NOMO-1 treated with DMSO at 0.1 percent for 48 hours (cell line): ENCODE data around the gene MLC1.

Source experiments
- DNase-seq: peaks from one replicate; lab custom pipeline; 2025; ENCODE audit not compliant: unreplicated experiment; lab: John Stamatoyannopoulos, UW

Gene MLC1

GRCh38 chr22:50085211-50085972 lies at the start of gene MLC1:
Gene MLC1, minus strand, starts transcription at chr22:50085426. Its CDS starts 524 bp downstream, at chr22:50084902.
- DNase-seq, result peak; percentile 73

DNA sequence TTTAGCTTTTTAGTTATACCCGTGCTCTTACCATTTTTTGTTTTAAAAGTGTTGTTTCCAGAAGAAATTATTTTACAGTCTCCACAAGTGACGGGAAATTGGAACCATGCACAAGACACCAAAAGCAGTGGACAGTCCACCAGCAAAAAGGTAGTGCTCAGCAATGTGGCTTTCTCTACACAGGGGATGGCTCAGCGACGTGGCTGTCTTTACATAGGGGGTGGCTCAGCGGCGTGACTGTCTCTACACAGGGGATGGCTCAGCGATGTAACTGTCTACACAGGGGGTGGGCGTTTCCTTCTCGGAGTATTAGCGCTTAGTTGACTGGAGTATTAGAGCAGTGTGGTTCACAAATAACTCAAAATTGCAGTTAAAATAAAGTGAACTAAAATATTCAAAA lies 49.3 kb upstream of the MLC1 start:
- DNase-seq, result no peak

GRCh38 chr22:50131894-50132293 lies 46.7 kb upstream of the MLC1 start:
- DNase-seq, result no peak

GRCh38 chr22:50129121-50129736 lies 44.0 kb upstream of the MLC1 start:
- no peak for DNase-seq

DNA sequence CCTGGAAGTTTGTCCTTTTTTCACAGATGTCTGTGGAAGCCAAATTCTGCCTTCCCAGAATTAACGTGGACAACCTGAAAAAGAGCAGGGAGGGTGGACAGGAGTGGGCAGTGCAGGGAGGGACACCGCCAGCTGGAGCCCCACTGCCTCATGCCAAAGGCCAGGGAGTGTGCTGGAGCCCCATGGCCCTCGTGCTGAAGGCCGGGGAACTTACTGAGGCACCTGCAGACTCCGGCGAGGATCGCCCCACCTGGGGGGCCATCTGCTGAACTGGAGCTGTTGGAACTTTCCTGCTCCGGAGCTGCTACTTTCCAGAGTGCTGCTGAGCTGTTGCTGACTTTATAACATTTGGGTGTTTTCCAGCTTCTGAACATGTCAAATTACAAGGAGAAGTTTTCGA lies 39.8 kb upstream of the MLC1 start:
- no peak for DNase-seq

GRCh38 chr22:50123119-50123518 lies 37.9 kb upstream of the MLC1 start:
- DNase-seq, result no peak

DNA sequence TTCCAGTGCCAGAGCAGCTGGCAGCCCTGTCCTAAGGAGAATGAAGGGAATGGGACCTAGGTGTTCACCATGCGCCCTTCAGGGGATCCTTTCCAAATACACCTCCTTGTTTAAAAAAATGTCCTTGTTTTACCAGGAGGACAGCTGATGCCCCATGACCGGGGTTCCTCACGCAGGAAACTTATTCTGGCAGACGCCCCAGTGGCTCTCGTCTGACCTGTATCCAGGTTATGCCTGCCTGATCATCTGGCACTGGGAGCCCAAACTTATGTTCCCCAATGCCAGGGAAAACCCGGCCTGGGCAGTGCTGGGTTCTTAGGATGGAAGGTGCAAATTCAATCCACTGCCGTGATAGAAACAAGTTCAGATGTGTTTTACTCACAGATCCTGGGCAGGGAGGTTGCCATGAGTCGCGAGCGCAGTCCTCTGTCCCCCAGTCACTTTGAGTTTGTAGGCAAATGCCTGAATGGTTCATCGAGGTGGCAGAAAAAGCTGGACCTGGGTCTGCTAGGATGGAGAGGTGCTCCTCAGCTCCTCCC lies 36.0 kb upstream of the MLC1 start:
- no peak for DNase-seq

DNA sequence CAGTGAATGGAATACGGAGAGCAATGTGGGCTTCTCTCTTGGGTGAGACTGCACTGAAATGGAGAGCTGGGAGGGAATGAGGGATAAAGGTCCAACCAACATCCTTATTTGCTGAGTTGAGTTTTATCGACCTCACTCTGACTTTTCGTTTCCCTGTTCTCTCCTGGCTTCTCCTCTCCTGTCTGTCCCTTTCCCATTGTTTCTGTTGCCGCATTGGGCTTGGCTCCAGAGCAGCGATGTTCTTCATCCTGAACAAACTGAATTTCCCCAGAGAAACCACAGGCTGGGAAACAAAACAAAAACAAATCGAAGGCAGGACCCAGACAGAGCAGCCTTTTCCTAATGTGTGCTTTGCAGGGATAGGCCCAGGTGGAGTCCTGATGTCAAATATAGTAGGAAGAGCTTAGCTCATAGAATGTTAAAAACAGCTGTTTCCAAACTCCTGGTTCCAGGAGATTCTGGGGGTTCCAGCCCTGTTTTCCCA lies 34.6 kb upstream of the MLC1 start:
- DNase-seq, result no peak

DNA sequence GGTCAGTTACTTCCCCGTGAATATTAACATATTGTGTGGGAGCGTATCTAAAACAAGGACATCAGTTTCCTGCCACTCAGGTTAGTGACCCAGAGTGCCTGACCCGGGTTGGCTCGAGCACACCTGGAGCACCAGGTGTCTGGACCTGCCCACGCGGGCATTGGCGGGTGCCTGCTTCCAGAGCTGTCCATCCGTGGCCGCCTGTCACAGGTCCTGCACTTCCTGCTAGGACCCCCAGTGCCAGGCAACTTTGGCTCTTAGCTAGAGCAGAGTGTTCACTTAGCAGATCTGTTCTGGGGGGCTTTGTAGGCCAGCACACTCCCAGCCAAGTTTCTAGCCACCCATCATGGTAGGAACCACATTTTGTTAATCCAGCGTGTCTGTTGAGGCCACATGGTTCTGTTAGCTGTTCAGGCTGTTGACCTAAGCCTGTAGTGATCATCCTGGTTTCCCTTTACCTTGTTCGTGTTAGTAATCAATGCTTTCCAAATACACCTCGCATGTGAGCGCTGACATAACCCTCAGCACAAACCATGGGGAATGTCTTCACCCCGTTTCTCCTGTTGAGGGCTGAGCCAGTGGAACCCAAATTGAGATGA lies 34.0 kb upstream of the MLC1 start:
- DNase-seq, result no peak

DNA sequence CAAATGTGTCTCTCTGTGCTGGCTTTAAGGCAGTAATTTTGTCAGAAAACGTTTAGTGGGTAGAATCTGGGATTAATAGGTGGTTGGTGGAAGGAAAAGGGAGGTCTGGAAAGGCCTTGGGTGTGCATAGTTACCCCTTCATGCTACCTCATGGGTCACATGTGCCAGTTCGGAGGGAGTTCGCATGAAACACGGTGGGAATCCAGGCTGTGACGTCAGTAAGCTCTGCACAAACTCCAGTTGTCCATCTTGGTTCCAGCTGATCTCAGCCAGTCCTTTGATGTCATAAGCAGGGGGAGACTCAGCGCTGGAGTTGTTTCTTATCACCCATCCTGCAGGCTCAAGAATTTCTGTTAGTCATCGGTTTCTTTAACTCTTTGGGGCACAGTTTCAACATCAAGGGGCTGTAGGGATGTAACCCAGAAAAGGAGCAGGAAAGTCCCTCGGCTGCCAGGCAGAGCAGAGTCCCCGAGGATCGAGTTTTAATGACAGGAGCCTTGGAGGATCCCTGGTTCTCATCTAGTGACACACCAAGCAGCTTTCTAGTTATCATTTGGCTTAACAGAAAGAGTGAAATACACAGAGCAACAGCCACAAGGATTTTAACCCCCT lies 33.4 kb upstream of the MLC1 start:
- DNase-seq, result no peak

- no peak for DNase-seq
These were observed 32.9 kb upstream of the MLC1 start for GRCh38 chr22:50118129-50118528.

DNA sequence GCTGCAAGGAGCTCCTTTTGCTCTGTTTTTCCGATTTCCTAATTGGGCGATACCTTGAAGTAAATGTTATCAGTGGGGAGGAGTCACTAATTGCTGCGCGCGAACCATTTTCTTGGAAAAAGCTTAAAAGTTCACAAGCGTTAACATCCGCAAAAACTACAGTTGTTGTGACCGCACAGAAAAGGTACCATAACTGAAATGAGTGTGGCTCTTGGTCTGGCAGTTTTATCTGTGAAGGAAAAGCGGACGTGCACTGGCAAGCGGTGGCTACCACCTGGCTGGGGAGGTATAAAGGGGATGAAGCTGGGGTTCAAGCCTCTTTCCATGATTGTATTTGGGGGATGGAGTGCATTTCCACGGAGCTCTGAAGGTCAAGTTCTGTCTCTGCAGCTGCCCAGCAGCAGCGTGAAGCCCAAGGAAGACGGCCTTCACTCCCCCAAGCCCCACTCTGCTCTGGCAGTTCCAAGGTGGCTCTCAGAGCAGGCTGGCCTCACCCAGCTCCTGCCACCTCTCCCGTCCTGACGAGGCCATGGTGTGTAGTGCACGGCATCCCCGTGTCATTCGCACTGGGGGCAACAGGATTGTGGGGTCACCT lies 32.0 kb upstream of the MLC1 start:
- no peak for DNase-seq

- no peak for DNase-seq
These were observed 30.5 kb upstream of the MLC1 start for GRCh38 chr22:50115693-50116092.

GRCh38 chr22:50114221-50115021 lies 29.2 kb upstream of the MLC1 start:
- no peak for DNase-seq

DNA sequence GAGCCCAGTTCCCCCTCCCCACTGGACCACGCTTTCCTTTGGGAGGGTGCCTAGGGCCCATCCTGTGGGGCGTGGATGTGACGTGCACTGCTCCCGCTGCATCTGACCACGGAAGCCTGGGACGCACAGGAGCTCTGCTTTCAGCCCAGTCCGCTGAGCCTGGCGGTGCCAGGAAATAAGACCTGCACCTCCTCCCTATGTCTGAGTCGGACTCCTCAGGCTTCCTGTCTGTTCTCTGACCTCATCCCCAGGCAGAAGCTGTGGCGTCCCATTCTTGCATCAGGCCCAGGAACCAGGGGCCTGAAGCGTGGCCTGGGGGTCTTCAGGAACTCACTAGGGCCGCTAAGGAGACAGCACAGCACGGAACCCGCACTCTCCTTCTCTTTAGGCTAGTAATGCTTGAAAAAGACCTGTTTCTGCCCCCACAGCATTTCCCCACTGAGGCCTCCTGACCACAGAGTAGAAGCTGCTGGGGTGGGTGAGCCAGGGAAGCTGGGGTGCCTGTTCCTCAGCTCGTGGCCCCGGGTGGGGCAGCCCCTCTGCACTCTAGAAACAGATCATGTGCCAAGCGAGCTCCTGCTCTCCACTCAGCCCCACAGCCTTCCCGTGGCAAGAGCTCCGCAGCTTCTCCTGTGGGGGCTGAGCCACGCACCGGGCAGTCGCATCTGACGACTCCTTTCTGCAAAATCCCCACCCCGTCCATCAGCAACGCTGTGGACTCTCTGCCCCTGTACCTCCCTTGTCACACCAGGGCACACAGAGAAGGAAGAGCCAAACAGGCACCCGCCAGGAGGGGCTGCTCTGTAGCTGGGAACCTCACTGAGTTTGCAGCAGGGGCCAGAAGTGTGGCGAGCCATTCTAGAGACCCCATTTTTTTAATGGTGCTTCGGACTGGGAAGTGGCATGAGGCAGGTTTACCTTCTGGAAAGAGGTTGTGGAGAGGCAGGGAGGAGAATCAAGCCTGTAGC lies 27.2 kb upstream of the MLC1 start:
- DNase-seq, result no peak

GRCh38 chr22:50111056-50111455 lies 25.8 kb upstream of the MLC1 start:
- DNase-seq, result no peak

GRCh38 chr22:50107529-50107928 lies 22.3 kb upstream of the MLC1 start:
- no peak for DNase-seq

- no peak for DNase-seq
These were observed 20.2 kb upstream of the MLC1 start for GRCh38 chr22:50105208-50106100.
